HCT116 (cell line): ENCODE measurements around the gene DTWD2. TPM values are rescaled to one million over a fixed set of nuclear protein-coding genes. Genes with fewer than 3 reads are reported as not detected.

Experiments used
- ATAC-seq: fragments of 200-7000 bp; cut with Tn5 transposase; 2 replicates; pipeline ENCODE4 v1.9.1; 2020; ENCODE audit warnings: mild to moderate bottlenecking, moderate library complexity
- BruUV-seq: library from RNA; stranded (reverse); fragments of 400-500 nt; replicated peaks from 2 replicates; lab custom pipeline; 2021; lab: Mats Ljungman, UMichigan
- CTCF ChIA-PET: fragments of 300-600 bp; sonication (Branson Sonifier 250); formaldehyde crosslinking; loops from one replicate; lab custom pipeline; 2021; ENCODE audit warnings: antibody characterized with exemption; lab: Charles Lee
- POLR2A ChIA-PET: fragments of 300-600, 350-600 bp; sonication (Branson Sonifier 250); formaldehyde crosslinking; loops from one replicate; lab custom pipeline; 2021; ENCODE audit warnings: antibody characterized with exemption; lab: Charles Lee
- RAD21 ChIA-PET, 2 experiments: fragments of 300-600 bp; sonication (Branson Sonifier 250); formaldehyde crosslinking; loops; one replicate each; lab custom pipeline; 2023; ENCODE audit warnings: low total read pairs in 2 of 2; ENCODE audit not compliant: uncharacterized antibody in 2 of 2, unreplicated experiment in 2 of 2, low non-redundant PET in 1 of 2; lab: Charles Lee
- DNase-seq: peaks from one replicate; pipeline ENCODE4 v3.0.0-alpha.2; 2010; ENCODE audit warnings: low read depth, low spot score
- H2AFZ ChIP-seq: fragments of 200-600 bp; shearing (Covaris generic), sonication (generic); 2 replicates; pipeline ENCODE4 v1.6.1; 2017; ENCODE audit warnings: low read depth, mixed run types, mixed read lengths, antibody characterized with exemption, low read length; ENCODE audit not compliant: poor library complexity, severe bottlenecking
- H3K27ac ChIP-seq: 2 replicates; pipeline ENCODE4 v1.5.1; 2012; ENCODE audit warnings: low read depth, low read length
- H3K27me3 ChIP-seq: fragments of 200-600 bp; sonication (generic); 2 replicates; pipeline ENCODE4 v1.6.1; 2016; ENCODE audit warnings: mixed run types, low read length, mixed read lengths; ENCODE audit not compliant: insufficient read depth
- H3K36me3 ChIP-seq, 2 experiments: fragments of 200-500 bp in 1 of 2; fragments of 200-600 bp in 1 of 2; sonication (Bioruptor generic) in 1 of 2; sonication (generic) in 1 of 2; 2 replicates each; pipeline versions ENCODE4 v1.5.1 to v1.6.1; 2014 to 2016; ENCODE audit warnings: low read length in 2 of 2, inconsistent platforms in 1 of 2, mixed read lengths in 1 of 2, mixed run types in 1 of 2; ENCODE audit not compliant: insufficient read depth in 2 of 2, control insufficient read depth in 1 of 2
- H3K4me1 ChIP-seq, 2 experiments: fragments of 200-600 bp in 1 of 2; sonication (generic) in 1 of 2; 2 replicates each; pipeline versions ENCODE4 v1.5.1 to v1.6.1; 2012 to 2017; ENCODE audit warnings: low read length in 2 of 2, inconsistent platforms in 1 of 2, mild to moderate bottlenecking in 1 of 2, mixed read lengths in 1 of 2, mixed run types in 1 of 2, moderate library complexity in 1 of 2; ENCODE audit not compliant: insufficient read depth in 2 of 2, control insufficient read depth in 1 of 2
- H3K4me2 ChIP-seq: fragments of 200-600 bp; sonication (generic); 2 replicates; pipeline ENCODE4 v1.6.1; 2017; ENCODE audit warnings: mixed run types, low read length, mixed read lengths
- H3K4me3 ChIP-seq, 2 experiments: fragments of 200-600 bp in 1 of 2; sonication (generic) in 1 of 2; replicated peaks in 1 of 2; 2 replicates each; pipeline ENCODE4 v1.5.1; 2011 to 2016; ENCODE audit warnings: low read length in 2 of 2, control low read depth in 1 of 2, low read depth in 1 of 2, mild to moderate bottlenecking in 1 of 2, mixed read lengths in 1 of 2, mixed run types in 1 of 2
- H3K79me2 ChIP-seq: fragments of 200-600 bp; sonication (generic); 2 replicates; pipeline ENCODE4 v1.6.1; 2017; ENCODE audit warnings: mild to moderate bottlenecking, mixed run types, low read length, moderate library complexity, mixed read lengths; ENCODE audit not compliant: insufficient read depth
- H3K9ac ChIP-seq: fragments of 200-600 bp; sonication (generic); 2 replicates; pipeline ENCODE4 v1.6.1; 2016; ENCODE audit warnings: low read length, mixed read lengths
- H3K9me2 ChIP-seq: fragments of 200-600 bp; sonication (generic), shearing (Covaris generic); 2 replicates; pipeline ENCODE4 v1.6.1; 2017; ENCODE audit warnings: mixed run types, mild to moderate bottlenecking, moderate library complexity; ENCODE audit not compliant: insufficient read depth
- H3K9me3 ChIP-seq, 2 experiments: fragments of 200-500 bp in 1 of 2; fragments of 200-600 bp in 1 of 2; sonication (Bioruptor generic) in 1 of 2; sonication (generic) in 1 of 2; 2 replicates each; pipeline ENCODE4 v1.6.1; 2014 to 2017; ENCODE audit warnings: low read length in 2 of 2, mixed read lengths in 2 of 2, inconsistent platforms in 1 of 2, low read depth in 1 of 2, mild to moderate bottlenecking in 1 of 2, mixed run types in 1 of 2, moderate library complexity in 1 of 2; ENCODE audit not compliant: control insufficient read depth in 1 of 2, insufficient read depth in 1 of 2
- H4K20me1 ChIP-seq: fragments of 200-600 bp; sonication (generic), shearing (Covaris generic); 2 replicates; pipeline ENCODE4 v1.6.1; 2017; ENCODE audit warnings: mixed run types, mild to moderate bottlenecking, moderate library complexity; ENCODE audit not compliant: insufficient read depth
- CBX3 ChIP-seq: IDR thresholded peaks from 2 replicates; pipeline ENCODE4 v1.6.1; 2012; ENCODE audit warnings: low read depth
- CTCF ChIP-seq, 3 experiments: fragments of 200-600 bp in 1 of 3; sonication (generic) in 1 of 3; IDR thresholded peaks in 2 of 3; conservative IDR thresholded peaks in 1 of 3; 2 replicates each; pipeline ENCODE4 v1.5.1; 2012 to 2017; ENCODE audit warnings: low read depth in 2 of 3, low read length in 2 of 3, antibody characterized with exemption in 1 of 3, borderline replicate concordance in 1 of 3, control low read depth in 1 of 3, mild to moderate bottlenecking in 1 of 3, mixed read lengths in 1 of 3, mixed run types in 1 of 3, moderate library complexity in 1 of 3; ENCODE audit not compliant: insufficient read depth in 1 of 3
- EZH2 ChIP-seq: fragments of 200-600 bp; sonication (generic); IDR thresholded peaks from 2 replicates; pipeline ENCODE4 v1.6.1; 2017; ENCODE audit warnings: antibody characterized with exemption, mixed run types
- JUND ChIP-seq: IDR thresholded peaks from 2 replicates; pipeline ENCODE4 v1.6.1; 2012
- POLR2AphosphoS5 ChIP-seq: IDR thresholded peaks from 2 replicates; pipeline ENCODE4 v1.6.1; 2011; ENCODE audit warnings: mild to moderate bottlenecking, low read depth, low read length, moderate library complexity
- RAD21 ChIP-seq: IDR thresholded peaks from 2 replicates; pipeline ENCODE4 v1.6.1; 2012; ENCODE audit warnings: low read depth, mild to moderate bottlenecking
- REST ChIP-seq: IDR thresholded peaks from 2 replicates; pipeline ENCODE4 v1.6.1; 2012; ENCODE audit warnings: low read depth
- intact Hi-C: fragments of 100-400 bp; cut with micrococcal nuclease; formaldehyde crosslinking; loops from 2 replicates; pipeline ENCODE4 v1.10.0; 2022
- total RNA-seq: library from RNA; stranded (reverse); gene quantifications from one replicate; pipeline ENCODE4 v1.2.1, GENCODE V29; 2021; ENCODE audit not compliant: unreplicated experiment

DTWD2 gene
- total RNA-seq, 1 experiment from 2014 or later: 5.2 TPM

- Histone ChIP-seq H2AFZ (no peak overlapping the region), H3K9ac (no peak overlapping the region), H3K9me2 (no peaks in the 10 kb centered on the region), H3K4me1 (no peaks in the 10 kb centered on the region), H3K36me3 (no peaks in the 10 kb centered on the region), H3K9me3 (no peaks in the 10 kb centered on the region), H4K20me1 (0 out of 2 replicates have a peak, but pooled peaks cover 5% of the 10 kb centered on the region), H3K4me3 (no peak overlapping the region), H3K27me3 (no peaks in the 10 kb centered on the region), H3K79me2 (no peaks in the 10 kb centered on the region), H3K4me2 (no peak overlapping the region), H3K27ac (no peak overlapping the region)
- TF ChIP-seq CTCF (IDR thresholded peaks at IDR 0.05 in 2 of 3, conservative IDR thresholded peaks at IDR 0.05 in 1 of 3; ENCODE audit: borderline replicate concordance in 1 of 3, insufficient read depth in 1 of 3, low read depth in 2 of 3, low read length in 2 of 3) (peak in 2 of 3 experiments; percentile 27 to 58; a peak in 3 of 6 replicates), REST (no peak), CBX3 (no peak), POLR2AphosphoS5 (no peak), RAD21 (peak; percentile 63), JUND (no peak), EZH2 (no peak)
- DNase-seq (no peak), ATAC-seq (0 out of 2 replicates have a peak, but pooled peaks have one; percentile 44)
- BruUV-seq: no TSS peak
- RAD21 ChIA-PET: no interaction called here
- intact Hi-C loops: no loop called here
- CTCF ChIA-PET: interaction anchor here (1.2 to 1.7 kb wide), 4 partner anchors 13 to 1502 kb away, joined by 4 to 5 read pairs (median 4); no protein-coding TSS in a partner anchor
- POLR2A ChIA-PET: no interaction called here
Observed at GRCh38 chr5:118956727-118957126, 31.6 kb downstream of the DTWD2 start.
